Tibial nerve (tissue), 4 donors: ENCODE results near the gene LRRC56. TPM values are rescaled to one million over a fixed set of nuclear protein-coding genes. Genes with fewer than 3 reads are reported as not detected.

Source experiments
- DNase-seq, 2 donors: peaks; one replicate each; pipeline ENCODE4 v3.0.0-alpha.2; 2019; ENCODE audit warnings: low spot score in 2 of 2
- H3K27ac ChIP-seq, 4 donors: fragments of 200-600 bp; sonication (generic) in 3 of 4; one replicate each; pipeline ENCODE4 v1.5.1; 2017 to 2019; ENCODE audit warnings: mild to moderate bottlenecking in 1 of 4
- H3K27me3 ChIP-seq, 2 donors: fragments of 200-600 bp; sonication (generic) in 1 of 2; one replicate each; pipeline versions ENCODE4 v1.5.1 to v1.6.0; 2017 to 2019
- H3K36me3 ChIP-seq, 3 donors: fragments of 200-600 bp; sonication (generic); one replicate each; pipeline ENCODE4 v1.5.1; 2018 to 2019
- H3K4me1 ChIP-seq, 4 donors: fragments of 200-600 bp; sonication (generic) in 3 of 4; one replicate each; pipeline ENCODE4 v1.5.1; 2017 to 2019
- H3K4me3 ChIP-seq, 4 donors: fragments of 200-600 bp; sonication (generic) in 3 of 4; one replicate each; pipeline ENCODE4 v1.5.1; 2017 to 2019; ENCODE audit warnings: mild to moderate bottlenecking in 1 of 4, moderate library complexity in 1 of 4
- H3K9me3 ChIP-seq, 4 donors: fragments of 200-600 bp; sonication (generic) in 3 of 4; one replicate each; pipeline ENCODE4 v1.5.1; 2017 to 2019
- CTCF ChIP-seq, 5 experiments: fragments of 200-600 bp in 3 of 5; fragments of 450-650 bp in 2 of 5; sonication (generic) in 3 of 5; IDR thresholded peaks; one replicate each; pipeline ENCODE4 v1.5.1; 2016 to 2019; ENCODE audit warnings: antibody characterized with exemption in 5 of 5, mild to moderate bottlenecking in 3 of 5, moderate library complexity in 2 of 5
- EP300 ChIP-seq, 2 donors: sonication (generic); formaldehyde crosslinking; IDR thresholded peaks; one replicate each; pipeline ENCODE4 v1.6.1; 2017; ENCODE audit warnings: antibody characterized with exemption in 2 of 2, mild to moderate bottlenecking in 1 of 2
- POLR2A ChIP-seq, 2 donors: fragments of 450-650 bp; IDR thresholded peaks; one replicate each; pipeline ENCODE4 v1.6.1; 2017; ENCODE audit warnings: antibody characterized with exemption in 2 of 2, mild to moderate bottlenecking in 2 of 2, moderate library complexity in 2 of 2
- WGBS, 2 donors: methylation state at CpG; one replicate each; pipeline ENCODE4 v1.1.5; 2018; 5-methylcytosine and 5-hydroxymethylcytosine counted together
- total RNA-seq, 4 donors: library from RNA; depleted of rRNA; stranded (reverse); fragments of >200 nt; gene quantifications; one replicate each; pipeline ENCODE4 v1.1.0, GENCODE V29; 2016

LRRC56 gene
- total RNA-seq, 4 donors from 2014 or later = 0.22 to 1.4 (median 0.60) TPM; not detected in 1

GRCh38 chr11:504994-505344 is 32.4 kb upstream of the LRRC56 start:
- no peak for DNase-seq
- Histone ChIP-seq H3K36me3 (peaks cover 0 to 35% (median 7%) of the 10 kb centered on the region in 3 donors), H3K27ac (peak overlapping the region; percentile 97 to 99 (median 98)), H3K27me3 (no peaks in the 10 kb centered on the region), H3K4me1 (peaks cover 0 to 60% (median 44%) of the 10 kb centered on the region in 4 donors), H3K4me3 (peak overlapping the region in 3 of 4 donors; percentile 30 to 75 (median 46)), H3K9me3 (no peaks in the 10 kb centered on the region)
- 56 to 61% methylated on average over 7 of the region's 7 CpGs for WGBS, 2 donors
- TF ChIP-seq CTCF (IDR thresholded peaks at IDR 0.05) = no peak
- TF ChIP-seq POLR2A (IDR thresholded peaks at IDR 0.05) = no peak
- no peak for TF ChIP-seq EP300 (IDR thresholded peaks at IDR 0.05)

GRCh38 chr11:506238-506994 is 30.9 kb upstream of the LRRC56 start:
- peaks cover 0 to 59% (median 44%) of the 10 kb centered on the region in 4 donors for H3K4me1 ChIP-seq
- H3K4me3 ChIP-seq = peak overlapping the region; percentile 75 to 95 (median 88)
- H3K36me3 ChIP-seq = peaks cover 0 to 35% (median 0%) of the 10 kb centered on the region in 3 donors
- DNase-seq = peak; percentile 88 to 92
- TF ChIP-seq CTCF (IDR thresholded peaks at IDR 0.05) (peak in 2 of 5 experiments; percentile 55 to 64), EP300 (IDR thresholded peaks at IDR 0.05) (peak; percentile 81 to 95), POLR2A (IDR thresholded peaks at IDR 0.05) (peak; percentile 72 to 81)
- no peaks in the 10 kb centered on the region for H3K27me3 ChIP-seq
- H3K9me3 ChIP-seq = no peaks in the 10 kb centered on the region
- WGBS, 2 donors = 1% methylated on average over 23 to 25 of the region's 71 CpGs
- peak overlapping the region; percentile 97 to 99 (median 98) for H3K27ac ChIP-seq

GRCh38 chr11:506995-507726 is 30.2 kb upstream of the LRRC56 start, which contains the start of gene RNH1:
RNH1 (minus strand) TSS chr11:507242; CDS start chr11:502162, 5,080 bp downstream.
- Histone ChIP-seq H3K9me3 (no peaks in the 10 kb centered on the region), H3K4me3 (peak within 1 kb of the TSS; percentile 75 to 95 (median 88)), H3K36me3 (peaks cover 0 to 35% (median 0%) of the 10 kb centered on the region in 3 donors), H3K27ac (peak within 1 kb of the TSS; percentile 97 to 99 (median 98)), H3K4me1 (peaks cover 0 to 52% (median 44%) of the 10 kb centered on the region in 4 donors), H3K27me3 (no peaks in the 10 kb centered on the region)
- WGBS, 2 donors = 0 to 1% methylated on average over 37 to 64 of the region's 93 CpGs
- DNase-seq = peak; percentile 98
- TF ChIP-seq EP300 (IDR thresholded peaks at IDR 0.05) (peak in 1 of 2 donors; percentile 73), POLR2A (IDR thresholded peaks at IDR 0.05) (peak in 1 of 2 donors; percentile 66), CTCF (IDR thresholded peaks at IDR 0.05) (no peak)

- H3K27me3 ChIP-seq = no peaks in the 10 kb centered on the region
- H3K9me3 ChIP-seq = no peaks in the 10 kb centered on the region
- peaks cover 0 to 44% (median 37%) of the 10 kb centered on the region in 4 donors for H3K4me1 ChIP-seq
- peak overlapping the region; percentile 97 to 99 (median 98) for H3K27ac ChIP-seq
- DNase-seq = no peak
- H3K36me3 ChIP-seq = peaks cover 0 to 40% (median 0%) of the 10 kb centered on the region in 3 donors
- 37 to 80% methylated on average over 18 to 42 of the region's 45 CpGs for WGBS, 2 donors
- H3K4me3 ChIP-seq = peak overlapping the region; percentile 75 to 90 (median 82)
- TF ChIP-seq CTCF (IDR thresholded peaks at IDR 0.05) (no peak), EP300 (IDR thresholded peaks at IDR 0.05) (no peak), POLR2A (IDR thresholded peaks at IDR 0.05) (no peak)
Observed at GRCh38 chr11:507727-508515, 29.4 kb upstream of the LRRC56 start.
